Activated T-cell treated with anti-CD3 and anti-CD28 coated beads, Interleukin-2, amount 50 U/mL, for 4 hours (primary cell): ENCODE measurements around the gene TBXT. TPM values are rescaled to one million over a fixed set of nuclear protein-coding genes. Genes with fewer than 3 reads are reported as not detected.

ENCODE experiments used
- ATAC-seq, 2 donors: fragments of 200-7000 bp; cut with Tn5 transposase; one replicate each; pipeline ENCODE4 v1.10.0; 2021
- DNase-seq: peaks from one replicate; pipeline ENCODE4 v3.0.0-alpha.2; 2020
- H3K27me3 Mint-ChIP-seq: one replicate; pipeline ENCODE4 v1.8.0; 2021; ENCODE audit warnings: low read depth, mixed read lengths
- H3K36me3 Mint-ChIP-seq: one replicate; pipeline ENCODE4 v1.8.0; 2022; ENCODE audit warnings: mixed read lengths; ENCODE audit not compliant: insufficient read depth
- H3K4me1 Mint-ChIP-seq: one replicate; pipeline ENCODE4 v1.8.0; 2021; ENCODE audit warnings: low read depth, mixed read lengths
- H3K4me3 Mint-ChIP-seq: one replicate; pipeline ENCODE4 v1.8.0; 2021; ENCODE audit warnings: mild to moderate bottlenecking, moderate library complexity, mixed read lengths
- H3K9me3 Mint-ChIP-seq: one replicate; pipeline ENCODE4 v1.8.0; 2021; ENCODE audit warnings: mixed read lengths
- total RNA-seq, 3 donors: library from RNA; stranded (reverse); gene quantifications; one replicate each; pipeline ENCODE4 v1.2.1, GENCODE V29; 2021

TBXT gene
- total RNA-seq: not detected

DNA sequence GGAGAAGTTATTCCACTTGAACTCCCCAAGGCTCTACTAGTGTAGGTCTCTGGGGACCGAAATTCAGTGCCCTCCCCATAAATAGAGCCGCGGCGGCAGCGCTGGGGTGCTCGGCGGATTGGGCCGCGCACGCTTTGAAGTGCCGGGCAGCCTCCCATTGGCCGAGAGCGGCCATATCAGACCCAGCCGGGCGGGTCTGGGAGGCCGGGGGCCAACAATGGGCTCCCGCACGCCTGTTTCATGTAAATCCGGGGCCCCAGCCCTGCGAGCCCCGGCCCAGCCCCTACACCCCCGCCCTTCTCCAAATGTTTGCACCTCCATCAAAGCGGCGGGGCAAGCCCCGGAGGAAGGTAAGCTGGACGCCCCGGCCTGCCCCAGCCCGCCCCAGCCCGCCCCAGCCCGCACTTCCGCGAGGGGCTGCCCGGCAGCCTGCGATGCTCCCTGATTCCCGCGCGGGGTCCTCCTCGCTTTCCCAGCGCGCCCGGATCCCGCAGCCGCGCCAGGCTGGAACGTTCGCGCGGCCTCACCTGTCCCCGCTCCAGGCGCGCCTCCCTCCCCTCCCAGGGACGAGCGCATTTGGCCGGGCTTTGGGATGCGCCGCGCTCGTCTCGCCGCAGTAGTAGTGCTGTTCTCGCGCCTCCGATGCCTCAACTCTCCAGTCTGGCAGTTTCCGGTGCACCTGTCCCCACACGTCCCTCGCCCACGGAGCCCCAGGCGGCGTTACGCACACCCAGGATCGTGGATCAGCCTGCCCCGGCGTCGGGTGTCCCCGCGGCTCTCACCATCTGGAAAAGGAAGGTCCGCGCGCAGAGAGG, at the start of gene TBXT:
Gene TBXT, minus strand, starts transcription at position 51 of the 815 bp plus-strand sequence. CDS start 260 bp downstream, outside the sequence.
- H3K27me3 Mint-ChIP-seq: peaks cover 69% of the 10 kb centered on the region
- no peak for DNase-seq
- H3K4me1 Mint-ChIP-seq: peaks cover 16% of the 10 kb centered on the region
- peak in 1 of 2 donors; percentile 42 for ATAC-seq
- H3K4me3 Mint-ChIP-seq: peak within 1 kb of the TSS; percentile 78
- H3K36me3 Mint-ChIP-seq: no peaks in the 10 kb centered on the region
- H3K9me3 Mint-ChIP-seq: no peaks in the 10 kb centered on the region

DNA sequence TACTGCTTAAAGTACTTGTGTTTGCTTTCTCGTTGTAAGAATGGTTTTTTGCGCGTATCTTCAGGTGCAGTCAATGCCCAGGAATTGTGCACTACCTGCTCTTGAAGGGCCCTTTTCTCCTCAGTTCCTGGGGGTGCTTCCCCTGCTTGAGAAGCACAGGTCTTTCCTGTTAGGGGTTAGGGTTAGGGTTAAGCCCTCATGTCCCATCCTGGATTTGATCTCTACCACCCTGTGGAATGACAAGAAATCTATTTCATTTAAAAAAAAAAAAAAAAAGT, 39.6 kb upstream of the TBXT start:
- Mint-ChIP-seq H3K27me3 (peaks cover 20% of the 10 kb centered on the region), H3K4me1 (peaks cover 5% of the 10 kb centered on the region), H3K36me3 (no peaks in the 10 kb centered on the region), H3K4me3 (no peak overlapping the region), H3K9me3 (no peaks in the 10 kb centered on the region)
- ATAC-seq: no peak
- no peak for DNase-seq

DNA sequence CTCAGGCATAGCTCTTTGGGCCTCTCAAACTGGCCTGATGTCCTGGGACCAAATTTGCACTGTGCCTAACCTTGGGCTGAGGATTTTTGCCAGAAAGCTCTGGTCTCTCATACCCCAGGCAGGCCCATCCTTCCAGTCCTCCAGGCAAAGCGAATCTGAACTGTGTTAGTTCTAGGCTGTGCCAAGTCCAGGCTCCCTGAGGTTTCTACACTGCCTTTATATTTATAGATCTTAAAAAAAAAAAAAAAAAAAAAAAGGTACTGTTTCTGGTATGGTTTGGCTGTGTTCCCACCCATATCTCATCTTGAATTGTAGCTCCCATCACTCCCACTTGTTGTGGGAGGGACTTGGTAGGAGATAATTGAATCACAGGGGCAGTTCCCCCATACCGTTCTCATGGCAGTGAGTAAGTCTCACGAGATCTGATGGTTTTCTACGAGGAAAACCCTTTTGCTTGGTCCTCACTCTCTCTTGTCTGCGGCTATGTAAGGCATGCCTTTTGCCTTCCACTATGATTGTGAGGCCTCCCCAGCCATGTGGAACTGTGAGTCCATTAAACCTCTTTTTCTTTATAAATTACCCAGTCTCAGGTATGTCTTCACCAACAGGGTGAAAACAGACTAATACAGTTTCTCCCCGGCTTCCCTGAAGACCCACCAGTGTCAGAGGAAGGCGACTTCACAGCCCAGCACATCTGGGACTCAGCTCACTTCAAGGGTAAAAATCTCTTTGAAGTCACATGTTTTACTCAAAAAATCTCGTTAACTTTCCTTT, 39.0 kb upstream of the TBXT start:
- no peaks in the 10 kb centered on the region for H3K36me3 Mint-ChIP-seq
- H3K27me3 Mint-ChIP-seq: peaks cover 20% of the 10 kb centered on the region
- H3K4me3 Mint-ChIP-seq: no peak overlapping the region
- peaks cover 10% of the 10 kb centered on the region for H3K4me1 Mint-ChIP-seq
- no peak for DNase-seq
- no peaks in the 10 kb centered on the region for H3K9me3 Mint-ChIP-seq
- peak in 1 of 2 donors; percentile 57 for ATAC-seq

- H3K9me3 Mint-ChIP-seq: no peaks in the 10 kb centered on the region
- ATAC-seq (no peak), DNase-seq (no peak)
- H3K4me3 Mint-ChIP-seq: no peak overlapping the region
- peaks cover 10% of the 10 kb centered on the region for H3K4me1 Mint-ChIP-seq
- peaks cover 20% of the 10 kb centered on the region for H3K27me3 Mint-ChIP-seq
- no peaks in the 10 kb centered on the region for H3K36me3 Mint-ChIP-seq
Measured at GRCh38 chr6:166206066-166206465, 38.4 kb upstream of the TBXT start.

DNA sequence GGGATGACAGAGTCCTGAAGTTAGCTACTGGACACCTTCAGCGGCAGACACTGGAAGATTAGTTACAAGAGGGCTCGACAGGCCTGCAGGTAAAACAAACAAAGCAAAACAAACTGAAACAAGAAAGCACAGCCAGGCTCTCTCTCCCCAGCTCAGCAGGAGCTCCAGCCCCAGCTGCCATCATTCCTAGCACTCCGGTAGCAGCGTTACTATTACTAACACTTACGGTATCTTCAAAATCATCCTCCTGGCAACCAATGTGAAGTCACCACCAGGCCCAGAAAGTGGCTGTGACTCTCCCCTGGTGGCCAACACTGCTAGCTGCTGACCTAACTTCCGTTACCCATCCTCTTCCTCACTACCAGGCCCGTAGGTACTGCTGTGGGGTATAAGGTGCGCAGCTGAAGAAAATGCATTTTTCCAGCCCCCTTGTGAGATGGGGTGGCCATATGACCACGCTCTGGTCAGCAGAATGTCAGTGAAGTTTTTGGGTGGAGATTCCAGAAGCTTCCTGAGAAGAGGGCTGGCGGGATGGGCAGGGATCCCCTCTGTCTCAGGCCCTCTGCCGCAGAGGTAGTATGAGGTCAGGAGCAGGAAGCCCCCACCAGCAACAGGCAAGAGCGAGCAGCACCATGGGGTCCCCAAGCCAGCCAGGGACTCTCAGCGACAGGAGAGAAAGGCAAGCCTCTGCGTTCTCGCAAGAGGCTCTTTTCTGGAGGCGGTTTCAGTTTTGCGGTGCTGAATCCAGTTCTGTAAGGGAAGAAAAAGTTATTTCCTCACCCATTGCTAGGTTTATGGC, 37.4 kb upstream of the TBXT start:
- Mint-ChIP-seq H3K27me3 (peaks cover 14% of the 10 kb centered on the region), H3K9me3 (no peaks in the 10 kb centered on the region), H3K4me3 (no peak overlapping the region), H3K4me1 (peaks cover 10% of the 10 kb centered on the region), H3K36me3 (no peaks in the 10 kb centered on the region)
- no peak for DNase-seq
- ATAC-seq: no peak

GRCh38 chr6:166203641-166204222, 36.1 kb upstream of the TBXT start:
- DNase-seq: no peak
- H3K9me3 Mint-ChIP-seq: no peaks in the 10 kb centered on the region
- no peak for ATAC-seq
- no peak overlapping the region for H3K4me3 Mint-ChIP-seq
- H3K4me1 Mint-ChIP-seq: peaks cover 10% of the 10 kb centered on the region
- H3K36me3 Mint-ChIP-seq: no peaks in the 10 kb centered on the region
- H3K27me3 Mint-ChIP-seq: peaks cover 8% of the 10 kb centered on the region

DNA sequence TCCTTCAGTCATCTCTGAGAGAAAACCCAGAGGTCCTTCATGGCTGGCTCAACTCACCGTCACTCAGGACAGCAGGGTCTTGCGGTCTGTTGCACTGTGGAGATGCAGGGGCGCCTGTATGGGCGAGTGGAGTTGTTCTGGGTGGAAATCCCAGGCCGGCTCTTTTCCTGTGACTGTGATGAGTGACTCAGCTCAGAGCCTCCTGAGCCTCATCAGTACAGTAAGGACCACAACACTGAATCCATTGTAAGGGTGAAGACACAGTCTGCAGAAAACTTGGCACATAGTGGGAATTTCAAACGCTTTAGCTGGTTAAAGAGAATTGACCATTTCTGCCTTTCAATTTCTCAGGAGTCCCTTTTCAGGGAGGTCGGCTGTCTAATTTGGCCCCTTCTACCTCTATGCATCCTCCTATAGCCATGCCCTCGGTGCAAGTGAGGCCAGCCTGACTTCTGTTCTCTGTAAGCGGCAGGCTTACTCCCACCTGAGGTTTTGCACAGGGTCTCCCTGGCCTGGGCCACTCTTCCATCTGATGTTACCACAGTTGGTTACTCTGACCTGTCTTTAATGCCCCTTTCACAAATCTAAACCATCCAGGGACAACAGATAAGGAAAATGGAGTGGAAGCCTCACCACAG, 35.5 kb upstream of the TBXT start:
- Mint-ChIP-seq H3K4me3 (no peak overlapping the region), H3K9me3 (no peaks in the 10 kb centered on the region), H3K4me1 (peaks cover 10% of the 10 kb centered on the region), H3K27me3 (peaks cover 3% of the 10 kb centered on the region), H3K36me3 (no peaks in the 10 kb centered on the region)
- no peak for ATAC-seq
- DNase-seq: no peak

DNA sequence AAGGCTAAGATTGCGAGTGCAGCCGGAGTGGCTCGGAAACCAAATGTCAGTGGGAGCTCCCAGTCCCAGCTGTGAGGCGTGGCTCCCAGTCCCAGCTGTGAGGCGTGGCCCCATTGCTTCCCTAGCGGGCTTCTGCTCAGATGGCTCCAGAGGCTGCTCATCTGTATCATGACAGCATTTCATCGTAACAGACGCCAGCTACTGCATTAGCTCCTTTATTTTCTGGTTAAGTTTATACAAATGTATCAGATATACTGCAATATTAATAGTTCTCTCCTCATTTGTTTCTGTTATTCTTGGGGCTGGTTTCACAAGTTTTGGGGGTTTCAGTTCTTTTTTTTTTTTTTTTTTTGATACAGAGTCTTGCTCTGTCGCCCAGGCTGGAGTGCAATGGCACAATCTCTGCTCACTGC, 34.7 kb upstream of the TBXT start:
- Mint-ChIP-seq H3K4me3 (no peak overlapping the region), H3K4me1 (peaks cover 10% of the 10 kb centered on the region)

GRCh38 chr6:166201878-166202277, 34.2 kb upstream of the TBXT start:
- Mint-ChIP-seq H3K4me3 (no peak overlapping the region), H3K27me3 (no peaks in the 10 kb centered on the region), H3K9me3 (no peaks in the 10 kb centered on the region), H3K4me1 (peaks cover 7% of the 10 kb centered on the region), H3K36me3 (no peaks in the 10 kb centered on the region)
- ATAC-seq: no peak
- DNase-seq: no peak

More for the DNA sequence above, 34.7 kb upstream of the TBXT start:
- Mint-ChIP-seq H3K27me3 (no peaks in the 10 kb centered on the region), H3K36me3 (no peaks in the 10 kb centered on the region), H3K9me3 (no peaks in the 10 kb centered on the region)
- ATAC-seq (no peak), DNase-seq (no peak)

DNA sequence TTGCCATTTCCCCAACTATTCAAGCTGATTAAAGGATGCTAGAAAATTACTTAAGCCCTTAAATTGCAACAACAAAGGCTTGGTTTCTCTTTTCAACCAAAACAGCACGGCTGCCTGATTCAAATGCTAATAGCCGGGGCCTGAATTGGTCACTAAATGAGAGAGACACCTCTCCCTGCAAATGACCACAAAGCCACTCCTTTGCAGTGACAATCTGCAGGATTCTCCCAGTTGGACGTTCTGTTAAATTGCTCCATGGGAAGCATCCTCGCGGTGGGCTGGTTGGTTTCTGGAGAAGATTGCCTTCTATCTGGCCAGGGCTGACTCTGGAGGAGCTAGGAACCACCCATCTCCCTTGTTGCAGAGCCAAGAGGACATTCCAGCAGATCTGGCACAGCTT, 29.7 kb upstream of the TBXT start:
- no peak for DNase-seq
- Mint-ChIP-seq H3K9me3 (no peaks in the 10 kb centered on the region), H3K4me3 (no peak overlapping the region), H3K36me3 (no peaks in the 10 kb centered on the region), H3K4me1 (peaks cover 5% of the 10 kb centered on the region), H3K27me3 (peaks cover 3% of the 10 kb centered on the region)
- ATAC-seq: no peak

DNA sequence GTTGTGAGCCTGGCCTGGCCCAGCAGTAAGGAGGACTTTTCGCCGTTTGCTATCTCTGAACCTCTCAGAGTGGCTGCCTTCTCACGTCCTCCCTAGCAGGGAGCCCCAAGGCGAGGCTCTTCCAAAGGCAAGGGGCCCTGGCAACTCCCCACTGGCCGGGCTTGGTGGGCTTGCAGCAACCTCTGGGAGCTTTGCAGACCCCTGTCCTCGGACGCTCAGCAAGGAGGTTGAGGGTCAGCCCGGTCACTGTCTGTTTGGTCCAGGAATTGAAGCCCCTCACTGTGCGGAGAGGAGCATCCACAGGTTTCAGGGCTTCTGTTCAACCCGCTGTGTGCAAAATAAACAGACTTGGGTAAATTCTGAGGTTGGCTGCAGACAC, 28.2 kb upstream of the TBXT start:
- H3K4me3 Mint-ChIP-seq: no peak overlapping the region
- no peaks in the 10 kb centered on the region for H3K4me1 Mint-ChIP-seq
- no peaks in the 10 kb centered on the region for H3K36me3 Mint-ChIP-seq
- ATAC-seq: no peak
- DNase-seq: no peak
- no peaks in the 10 kb centered on the region for H3K9me3 Mint-ChIP-seq
- H3K27me3 Mint-ChIP-seq: peaks cover 3% of the 10 kb centered on the region

DNA sequence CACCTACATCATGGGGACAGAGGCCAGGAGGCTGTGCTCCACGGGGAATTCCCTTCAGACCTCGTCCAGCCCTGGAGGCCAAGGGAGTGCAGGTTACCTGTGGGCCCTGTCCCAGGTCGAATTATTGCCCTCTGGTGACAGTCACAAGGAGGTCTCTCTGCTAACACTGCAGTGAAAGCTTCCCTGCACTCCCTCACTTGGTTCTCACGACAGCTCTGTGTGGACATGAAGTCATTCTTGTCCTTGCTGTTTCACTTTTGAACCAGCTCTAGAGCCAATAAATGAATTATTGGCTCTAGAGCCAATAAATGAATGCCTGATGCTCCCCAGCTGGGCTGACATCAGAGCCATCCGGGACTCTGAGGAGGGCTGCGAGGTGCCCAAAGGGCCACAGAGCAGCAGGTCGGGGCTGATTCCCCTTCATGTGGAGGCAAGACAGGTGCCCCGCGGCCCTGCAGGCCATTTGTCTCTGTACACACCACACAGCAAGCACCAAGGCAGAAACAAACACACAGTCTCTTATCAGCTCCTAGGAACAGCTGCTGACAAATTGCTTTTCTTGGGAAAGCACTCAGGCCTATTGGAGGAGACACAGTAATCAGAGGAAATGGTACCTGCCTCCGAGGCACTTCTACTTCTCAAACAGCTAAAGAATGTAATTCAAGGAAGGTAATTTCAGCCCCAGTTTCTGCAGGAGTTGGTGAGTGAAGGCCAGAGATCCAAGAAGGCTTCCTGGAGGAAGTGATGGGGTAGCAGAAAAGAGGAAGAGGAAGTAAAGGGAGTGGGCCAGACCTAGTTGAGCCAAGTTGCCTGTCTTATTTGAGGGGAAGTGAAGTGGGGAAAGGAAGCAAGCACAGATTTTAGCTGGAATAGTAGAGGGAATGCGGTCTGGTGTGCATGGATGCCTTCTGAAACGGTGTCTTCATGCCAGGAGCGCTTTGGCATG, 27.5 kb upstream of the TBXT start:
- ATAC-seq (no peak), DNase-seq (no peak)
- H3K9me3 Mint-ChIP-seq: no peaks in the 10 kb centered on the region
- no peak overlapping the region for H3K4me3 Mint-ChIP-seq
- H3K27me3 Mint-ChIP-seq: peaks cover 3% of the 10 kb centered on the region
- no peaks in the 10 kb centered on the region for H3K4me1 Mint-ChIP-seq
- no peaks in the 10 kb centered on the region for H3K36me3 Mint-ChIP-seq

DNA sequence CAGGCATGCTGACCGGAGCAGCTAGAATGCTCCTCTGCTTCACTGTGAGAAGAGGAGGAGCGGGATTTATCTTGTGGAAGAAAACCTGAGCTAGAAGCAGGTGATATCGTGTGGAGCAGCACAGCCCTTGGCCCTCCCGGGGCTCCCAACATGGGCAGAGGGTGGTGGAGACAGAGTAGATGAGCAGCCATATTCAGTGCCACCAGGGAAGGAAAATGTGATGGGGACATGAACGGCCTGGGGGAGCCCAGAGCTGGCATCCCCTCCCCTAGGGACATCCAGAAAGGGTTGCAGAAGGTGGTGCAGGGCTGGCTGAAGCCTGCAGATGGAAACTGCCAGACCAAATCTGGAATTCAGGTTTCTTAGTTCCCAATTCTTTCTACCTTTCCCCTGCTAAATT, 24.9 kb upstream of the TBXT start:
- no peaks in the 10 kb centered on the region for H3K36me3 Mint-ChIP-seq
- no peaks in the 10 kb centered on the region for H3K9me3 Mint-ChIP-seq
- H3K4me1 Mint-ChIP-seq: no peaks in the 10 kb centered on the region
- DNase-seq (no peak), ATAC-seq (no peak)
- H3K4me3 Mint-ChIP-seq: no peak overlapping the region
- H3K27me3 Mint-ChIP-seq: peaks cover 3% of the 10 kb centered on the region
